Measurements from ENCODE around the gene OR8D2.

The OR8D2 gene

DNA sequence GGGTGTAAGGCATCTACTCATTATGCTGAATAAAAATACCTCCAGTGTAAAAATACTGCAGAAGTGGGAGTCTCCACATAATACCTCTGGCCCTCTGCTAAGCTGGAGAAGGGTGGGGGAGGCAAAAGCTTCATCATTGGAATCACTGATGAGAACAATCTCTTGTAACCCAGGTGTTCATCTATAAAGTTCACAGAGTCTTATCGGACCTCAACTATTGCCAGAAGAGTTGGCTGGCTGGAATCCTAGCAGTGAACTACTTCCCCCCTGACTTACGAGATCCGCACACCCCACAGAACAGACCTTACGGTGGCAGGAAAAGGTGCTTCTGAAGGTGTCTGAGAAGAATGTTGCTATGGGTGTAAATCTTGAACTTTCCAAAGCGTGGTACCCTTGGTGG lies 8.7 kb downstream of the OR8D2 start:
- H3K27me3 ChIP-seq (ENCODE audit: insufficient read depth, low read length, poor library complexity) = no peaks in the 10 kb centered on the region
- ATAC-seq (ENCODE audit: insufficient read depth, low read depth) = no peak
- no peaks in the 10 kb centered on the region for H3K4me1 ChIP-seq (ENCODE audit: insufficient read depth, low read length)
- no peak overlapping the region for H3K4me2 ChIP-seq (ENCODE audit: insufficient read depth, low read length)
- no peaks in the 10 kb centered on the region for H4K20me1 ChIP-seq (ENCODE audit: insufficient read depth, low read length)
- H3K36me3 ChIP-seq (ENCODE audit: insufficient read depth, low read length) = no peaks in the 10 kb centered on the region
- H3K9ac ChIP-seq (ENCODE audit: low read depth, low read length) = no peak overlapping the region
- H3K4me3 ChIP-seq (ENCODE audit: low read depth in 1 of 2, low read length in 2 of 2) = no peak overlapping the region
- H3K9me3 ChIP-seq (ENCODE audit: insufficient read depth, low read length, severe bottlenecking) = no peaks in the 10 kb centered on the region
- TF ChIP-seq EZH2 (IDR thresholded peaks at IDR 0.05; ENCODE audit: borderline replicate concordance, low read depth, low read length, severe bottlenecking) = no peak
- TF ChIP-seq, protein P1, sequence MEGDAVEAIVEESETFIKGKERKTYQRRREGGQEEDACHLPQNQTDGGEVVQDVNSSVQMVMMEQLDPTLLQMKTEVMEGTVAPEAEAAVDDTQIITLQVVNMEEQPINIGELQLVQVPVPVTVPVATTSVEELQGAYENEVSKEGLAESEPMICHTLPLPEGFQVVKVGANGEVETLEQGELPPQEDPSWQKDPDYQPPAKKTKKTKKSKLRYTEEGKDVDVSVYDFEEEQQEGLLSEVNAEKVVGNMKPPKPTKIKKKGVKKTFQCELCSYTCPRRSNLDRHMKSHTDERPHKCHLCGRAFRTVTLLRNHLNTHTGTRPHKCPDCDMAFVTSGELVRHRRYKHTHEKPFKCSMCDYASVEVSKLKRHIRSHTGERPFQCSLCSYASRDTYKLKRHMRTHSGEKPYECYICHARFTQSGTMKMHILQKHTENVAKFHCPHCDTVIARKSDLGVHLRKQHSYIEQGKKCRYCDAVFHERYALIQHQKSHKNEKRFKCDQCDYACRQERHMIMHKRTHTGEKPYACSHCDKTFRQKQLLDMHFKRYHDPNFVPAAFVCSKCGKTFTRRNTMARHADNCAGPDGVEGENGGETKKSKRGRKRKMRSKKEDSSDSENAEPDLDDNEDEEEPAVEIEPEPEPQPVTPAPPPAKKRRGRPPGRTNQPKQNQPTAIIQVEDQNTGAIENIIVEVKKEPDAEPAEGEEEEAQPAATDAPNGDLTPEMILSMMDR (IDR thresholded peaks at IDR 0.05; ENCODE audit: borderline replicate concordance, extremely low read depth, low read length, poor library complexity, severe bottlenecking) = no peak
- no peak overlapping the region for H2AFZ ChIP-seq (ENCODE audit: low read depth, low read length)
- no peaks in the 10 kb centered on the region for H3K79me2 ChIP-seq (ENCODE audit: insufficient read depth, low read length)
- DNase-seq = no peak
- H3K27ac ChIP-seq (ENCODE audit: low read length) = no peak overlapping the region

DNA sequence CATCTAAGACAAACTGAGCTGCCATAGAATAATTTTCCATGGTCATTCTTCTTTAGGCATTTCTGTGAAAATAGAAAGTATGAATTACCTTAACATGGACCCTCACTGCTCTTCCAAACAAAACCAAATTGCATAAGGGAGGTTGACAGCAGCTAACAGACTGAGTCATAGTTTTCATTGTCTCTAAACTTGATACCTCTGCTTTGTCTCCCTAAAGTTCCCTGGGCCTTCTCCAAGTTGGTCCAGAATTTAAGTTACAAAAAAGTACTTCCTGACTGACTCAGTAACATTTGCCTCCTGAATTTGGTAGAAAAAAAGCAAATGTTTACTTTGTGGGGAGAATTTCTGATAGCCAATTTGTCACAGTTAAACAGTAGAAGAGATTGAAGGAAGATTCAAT lies 9.3 kb downstream of the OR8D2 start:
- no peak overlapping the region for H3K9ac ChIP-seq (ENCODE audit: low read depth, low read length)
- ATAC-seq (ENCODE audit: insufficient read depth, low read depth) = no peak
- H3K9me3 ChIP-seq (ENCODE audit: insufficient read depth, low read length, severe bottlenecking) = no peaks in the 10 kb centered on the region
- H3K4me3 ChIP-seq (ENCODE audit: low read depth in 1 of 2, low read length in 2 of 2) = no peak overlapping the region
- no peak overlapping the region for H3K4me2 ChIP-seq (ENCODE audit: insufficient read depth, low read length)
- no peak overlapping the region for H2AFZ ChIP-seq (ENCODE audit: low read depth, low read length)
- H3K36me3 ChIP-seq (ENCODE audit: insufficient read depth, low read length) = no peaks in the 10 kb centered on the region
- no peak for DNase-seq
- H3K79me2 ChIP-seq (ENCODE audit: insufficient read depth, low read length) = no peaks in the 10 kb centered on the region
- TF ChIP-seq EZH2 (IDR thresholded peaks at IDR 0.05; ENCODE audit: borderline replicate concordance, low read depth, low read length, severe bottlenecking) = no peak
- TF ChIP-seq, protein P1 (IDR thresholded peaks at IDR 0.05; ENCODE audit: borderline replicate concordance, extremely low read depth, low read length, poor library complexity, severe bottlenecking) = no peak
- no peaks in the 10 kb centered on the region for H3K4me1 ChIP-seq (ENCODE audit: insufficient read depth, low read length)
- H4K20me1 ChIP-seq (ENCODE audit: insufficient read depth, low read length) = no peaks in the 10 kb centered on the region
- no peaks in the 10 kb centered on the region for H3K27me3 ChIP-seq (ENCODE audit: insufficient read depth, low read length, poor library complexity)
- no peak overlapping the region for H3K27ac ChIP-seq (ENCODE audit: low read length)

DNA sequence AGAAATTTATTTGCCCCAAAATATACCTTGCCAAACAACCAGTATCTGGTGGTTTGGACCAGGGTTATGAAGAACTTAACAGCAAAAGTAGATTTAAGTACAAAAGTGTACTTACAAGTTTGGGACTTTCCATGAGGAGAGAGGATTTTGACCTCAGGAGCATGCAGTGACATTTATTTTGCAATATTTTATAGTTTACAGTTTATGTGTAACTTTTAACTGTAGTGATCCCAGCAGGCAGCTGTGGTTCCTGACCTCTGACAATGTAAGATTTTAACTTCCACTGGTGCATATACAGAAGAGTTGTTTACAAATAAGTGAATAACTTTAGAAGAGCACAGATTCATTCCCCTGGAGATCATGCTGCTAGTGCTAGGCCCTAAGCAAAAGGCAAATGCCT lies 12.9 kb downstream of the OR8D2 start:
- no peak overlapping the region for H2AFZ ChIP-seq (ENCODE audit: low read depth, low read length)

More for the DNA sequence above, 12.9 kb downstream of the OR8D2 start:
- no peak overlapping the region for H3K9ac ChIP-seq (ENCODE audit: low read depth, low read length)
- H3K4me1 ChIP-seq (ENCODE audit: insufficient read depth, low read length) = no peaks in the 10 kb centered on the region
- H3K27me3 ChIP-seq (ENCODE audit: insufficient read depth, low read length, poor library complexity) = no peaks in the 10 kb centered on the region
- no peak for DNase-seq
- no peaks in the 10 kb centered on the region for H3K79me2 ChIP-seq (ENCODE audit: insufficient read depth, low read length)
- no peak for TF ChIP-seq EZH2 (IDR thresholded peaks at IDR 0.05; ENCODE audit: borderline replicate concordance, low read depth, low read length, severe bottlenecking)
- TF ChIP-seq, protein P1 (IDR thresholded peaks at IDR 0.05; ENCODE audit: borderline replicate concordance, extremely low read depth, low read length, poor library complexity, severe bottlenecking) = no peak
- no peaks in the 10 kb centered on the region for H4K20me1 ChIP-seq (ENCODE audit: insufficient read depth, low read length)
- no peak overlapping the region for H3K27ac ChIP-seq (ENCODE audit: low read length)
- ATAC-seq (ENCODE audit: insufficient read depth, low read depth) = no peak
- no peak overlapping the region for H3K4me3 ChIP-seq (ENCODE audit: low read depth in 1 of 2, low read length in 2 of 2)
- H3K9me3 ChIP-seq (ENCODE audit: insufficient read depth, low read length, severe bottlenecking) = no peaks in the 10 kb centered on the region
- H3K36me3 ChIP-seq (ENCODE audit: insufficient read depth, low read length) = no peaks in the 10 kb centered on the region
- H3K4me2 ChIP-seq (ENCODE audit: insufficient read depth, low read length) = no peak overlapping the region

All from DND-41 (cell line).